Chondrocyte (in vitro differentiated cells): Measurements from ENCODE around the gene PRSS1. TPM values are rescaled to one million over a fixed set of nuclear protein-coding genes. Genes with fewer than 3 reads are reported as not detected.

Experiments
- DNase-seq: peaks from one replicate; pipeline ENCODE4 v3.0.0; 2021; ENCODE audit warnings: mixed read lengths, low spot score
- H3K27ac Mint-ChIP-seq: one replicate; pipeline ENCODE4 v1.8.0; 2021; ENCODE audit warnings: mild to moderate bottlenecking, moderate library complexity, mixed read lengths; ENCODE audit not compliant: unreplicated experiment
- H3K27me3 Mint-ChIP-seq: 2 replicates; pipeline ENCODE4 v1.8.0; 2021; ENCODE audit warnings: low read depth, mixed read lengths
- H3K36me3 Mint-ChIP-seq: 2 replicates; pipeline ENCODE4 v1.8.0; 2021; ENCODE audit warnings: low read depth, mixed read lengths
- H3K4me1 Mint-ChIP-seq: 2 replicates; pipeline ENCODE4 v1.8.0; 2021; ENCODE audit warnings: low read depth, mild to moderate bottlenecking, mixed read lengths
- H3K4me3 Mint-ChIP-seq: one replicate; pipeline ENCODE4 v1.8.0; 2021; ENCODE audit warnings: mild to moderate bottlenecking, moderate library complexity, mixed read lengths; ENCODE audit not compliant: unreplicated experiment
- H3K9me3 Mint-ChIP-seq: 2 replicates; pipeline ENCODE4 v1.8.0; 2021; ENCODE audit warnings: low read depth, mixed read lengths
- CTCF ChIP-seq: fragments of 200-600 bp; sonication (generic); IDR thresholded peaks from 2 replicates; pipeline ENCODE4 v1.5.0; 2021; ENCODE audit warnings: antibody characterized with exemption, mild to moderate bottlenecking, moderate library complexity
- total RNA-seq: library from RNA; stranded (reverse); gene quantifications from 3 replicates; pipeline ENCODE4 v1.2.1, GENCODE V29; 2021

The PRSS1 gene
- total RNA-seq, 1 donor from 2014 or later, result not detected

- Mint-ChIP-seq H3K4me1 (peaks cover 9% of the 10 kb centered on the region), H3K27ac (no peak overlapping the region), H3K27me3 (peaks cover 71% of the 10 kb centered on the region), H3K36me3 (no peaks in the 10 kb centered on the region), H3K9me3 (no peaks in the 10 kb centered on the region), H3K4me3 (no peak overlapping the region)
- no peak for TF ChIP-seq CTCF
- no peak for DNase-seq
Measured at GRCh38 chr7:142800699-142801260, 51.5 kb downstream of the PRSS1 start.

- no peaks in the 10 kb centered on the region for H3K9me3 Mint-ChIP-seq
- no peak for DNase-seq
- peaks cover 66% of the 10 kb centered on the region for H3K27me3 Mint-ChIP-seq
- no peak overlapping the region for H3K27ac Mint-ChIP-seq
- no peaks in the 10 kb centered on the region for H3K36me3 Mint-ChIP-seq
- peaks cover 6% of the 10 kb centered on the region for H3K4me1 Mint-ChIP-seq
- TF ChIP-seq CTCF, result no peak
- H3K4me3 Mint-ChIP-seq, result no peak overlapping the region
Measured at GRCh38 chr7:142801601-142802295, 52.5 kb downstream of the PRSS1 start.

- H3K27me3 Mint-ChIP-seq, result peaks cover 68% of the 10 kb centered on the region
- H3K9me3 Mint-ChIP-seq, result no peaks in the 10 kb centered on the region
- DNase-seq, result no peak
- H3K4me1 Mint-ChIP-seq, result peaks cover 6% of the 10 kb centered on the region
- H3K36me3 Mint-ChIP-seq, result no peaks in the 10 kb centered on the region
- H3K27ac Mint-ChIP-seq, result no peak overlapping the region
- no peak overlapping the region for H3K4me3 Mint-ChIP-seq
- TF ChIP-seq CTCF, result no peak
Measured at GRCh38 chr7:142802301-142802700, 53.0 kb downstream of the PRSS1 start.

Other genes starting within 250 kb of the PRSS1 start
- not detected in 3 replicates for gene PRSS2, start 21.5 kb downstream of the PRSS1 start, total RNA-seq
- gene EPHB6, start 105.6 kb downstream of the PRSS1 start, total RNA-seq, result 0.22 to 2.1 TPM (median 0.31 TPM) in 3 replicates
- gene TRPV6, start 136.3 kb downstream of the PRSS1 start, total RNA-seq, result 1.1 TPM in 1 of 3 replicates, not detected in the others
- gene TRPV5, start 184.3 kb downstream of the PRSS1 start, total RNA-seq, result not detected in 3 replicates
- not detected in 3 replicates for gene LLCFC1, start 190.0 kb downstream of the PRSS1 start, total RNA-seq
- gene KEL, start 212.9 kb downstream of the PRSS1 start, total RNA-seq, result 0.40 to 0.79 TPM (median 0.44 TPM) in 3 replicates